ENCODE measurements around the gene CTU2.

- TF ChIP-seq POLR2A (conservative IDR thresholded peaks at IDR 0.05): no peak
- TF ChIP-seq HCFC1 (IDR thresholded peaks at IDR 0.05; ENCODE audit: low read depth, low read length): no peak
- no peak for TF ChIP-seq NCOA2 (IDR thresholded peaks at IDR 0.05; ENCODE audit: partially characterized antibody in 2 of 2)
- TF ChIP-seq JUND (IDR thresholded peaks at IDR 0.05; ENCODE audit: borderline replicate concordance, low read depth, low read length): no peak
- TF ChIP-seq JUND (tag; IDR thresholded peaks at IDR 0.05; ENCODE audit: borderline replicate concordance, low read depth, low read length): no peak
- TF ChIP-seq DDX20 (tag; IDR thresholded peaks at IDR 0.05; ENCODE audit: low read depth): no peak
Observed at GRCh38 chr16:88672776-88673175, 33.5 kb upstream of the CTU2 start.
